22Rv1 (cell line): ENCODE data around the gene GTPBP10.

Experiments used
- ZFX ChIP-seq: fragments of 450-650 bp; IDR thresholded peaks from 2 replicates; pipeline ENCODE4 v1.6.1; 2017; ENCODE audit warnings: antibody characterized with exemption, borderline replicate concordance
- TF ChIP-seq, protein P1 (sequence below): fragments of 450-650 bp; IDR thresholded peaks from 2 replicates; pipeline ENCODE4 v1.5.1; 2017; ENCODE audit warnings: mild to moderate bottlenecking

DNA sequence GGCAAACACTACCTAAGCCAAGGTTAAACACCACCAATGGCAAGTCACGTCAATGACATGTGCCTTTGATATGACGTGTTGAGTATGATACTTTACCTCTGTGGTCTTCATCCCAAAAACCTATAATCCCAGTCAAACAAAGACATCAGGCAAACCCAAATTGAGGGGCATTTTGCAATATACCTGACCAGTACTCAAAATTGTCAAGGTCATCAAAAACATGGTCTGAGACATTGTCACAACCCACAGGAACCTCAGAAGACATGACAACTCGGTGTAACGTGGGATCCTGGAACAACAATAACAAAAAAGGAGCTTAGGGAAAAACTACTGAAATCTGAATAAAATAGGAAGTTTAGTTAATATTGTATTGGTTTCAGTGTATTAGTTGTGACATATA is 32.6 kb upstream of the GTPBP10 start:
- TF ChIP-seq, protein P1, sequence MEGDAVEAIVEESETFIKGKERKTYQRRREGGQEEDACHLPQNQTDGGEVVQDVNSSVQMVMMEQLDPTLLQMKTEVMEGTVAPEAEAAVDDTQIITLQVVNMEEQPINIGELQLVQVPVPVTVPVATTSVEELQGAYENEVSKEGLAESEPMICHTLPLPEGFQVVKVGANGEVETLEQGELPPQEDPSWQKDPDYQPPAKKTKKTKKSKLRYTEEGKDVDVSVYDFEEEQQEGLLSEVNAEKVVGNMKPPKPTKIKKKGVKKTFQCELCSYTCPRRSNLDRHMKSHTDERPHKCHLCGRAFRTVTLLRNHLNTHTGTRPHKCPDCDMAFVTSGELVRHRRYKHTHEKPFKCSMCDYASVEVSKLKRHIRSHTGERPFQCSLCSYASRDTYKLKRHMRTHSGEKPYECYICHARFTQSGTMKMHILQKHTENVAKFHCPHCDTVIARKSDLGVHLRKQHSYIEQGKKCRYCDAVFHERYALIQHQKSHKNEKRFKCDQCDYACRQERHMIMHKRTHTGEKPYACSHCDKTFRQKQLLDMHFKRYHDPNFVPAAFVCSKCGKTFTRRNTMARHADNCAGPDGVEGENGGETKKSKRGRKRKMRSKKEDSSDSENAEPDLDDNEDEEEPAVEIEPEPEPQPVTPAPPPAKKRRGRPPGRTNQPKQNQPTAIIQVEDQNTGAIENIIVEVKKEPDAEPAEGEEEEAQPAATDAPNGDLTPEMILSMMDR, result no peak
- no peak for TF ChIP-seq ZFX
